ENCODE results near the gene BHMT.

Gene BHMT, protein sequence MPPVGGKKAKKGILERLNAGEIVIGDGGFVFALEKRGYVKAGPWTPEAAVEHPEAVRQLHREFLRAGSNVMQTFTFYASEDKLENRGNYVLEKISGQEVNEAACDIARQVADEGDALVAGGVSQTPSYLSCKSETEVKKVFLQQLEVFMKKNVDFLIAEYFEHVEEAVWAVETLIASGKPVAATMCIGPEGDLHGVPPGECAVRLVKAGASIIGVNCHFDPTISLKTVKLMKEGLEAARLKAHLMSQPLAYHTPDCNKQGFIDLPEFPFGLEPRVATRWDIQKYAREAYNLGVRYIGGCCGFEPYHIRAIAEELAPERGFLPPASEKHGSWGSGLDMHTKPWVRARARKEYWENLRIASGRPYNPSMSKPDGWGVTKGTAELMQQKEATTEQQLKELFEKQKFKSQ

DNA sequence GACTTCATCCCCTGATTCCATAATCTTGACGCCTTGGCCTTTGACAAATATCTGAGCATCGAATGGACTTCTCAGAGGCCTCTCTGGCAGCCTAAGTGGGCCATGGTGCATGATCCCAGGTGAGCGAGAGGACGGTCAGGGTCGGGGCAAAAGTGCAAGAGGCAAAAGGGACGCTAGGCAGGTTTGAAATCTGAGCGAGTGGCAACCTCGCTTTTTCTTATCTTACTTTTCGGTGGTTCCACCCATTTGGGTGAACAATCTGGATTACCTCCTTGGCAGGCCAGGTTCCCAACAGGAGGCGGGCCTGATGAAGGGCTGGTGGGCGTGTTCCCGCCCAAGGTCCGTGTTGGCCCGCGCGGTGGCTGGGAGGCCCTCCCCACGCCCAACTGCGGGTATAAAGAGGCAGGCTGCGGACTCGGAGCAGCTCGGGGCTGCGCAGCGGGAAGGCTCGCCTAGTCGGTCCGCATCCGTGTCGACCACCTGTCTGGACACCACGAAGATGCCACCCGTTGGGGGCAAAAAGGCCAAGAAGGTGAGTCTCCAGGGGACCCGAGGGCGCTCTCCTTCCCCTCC lies at the start of gene BHMT:
Gene BHMT (plus strand): TSS at position 423 of the 573 bp plus-strand sequence. CDS start 77 bp downstream, at position 500.
- DNase-seq = no peak

DNA sequence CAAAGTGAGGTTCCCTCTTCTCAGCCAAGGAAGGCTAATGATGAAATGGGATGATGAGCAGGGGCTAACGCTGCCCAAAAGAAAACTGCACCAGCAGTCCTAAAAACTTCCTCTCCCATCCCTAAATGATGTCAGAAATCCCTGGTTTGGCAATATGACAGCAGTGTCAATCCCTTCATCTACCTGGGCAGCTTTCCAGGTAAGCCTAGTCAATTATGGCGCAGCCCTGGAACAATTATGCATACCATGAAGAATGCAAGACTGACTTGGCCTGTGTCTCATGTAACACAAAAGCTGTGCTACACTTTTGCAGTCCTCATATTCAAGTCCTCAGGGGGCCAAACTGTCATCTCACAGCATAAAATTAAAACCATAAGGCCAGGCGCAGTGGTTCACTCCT lies 49.2 kb upstream of the BHMT start:
- DNase-seq = peak in 1 of 2 experiments; percentile 12

- DNase-seq = no peak
Observed at GRCh38 chr5:79069488-79070349, 41.9 kb upstream of the BHMT start, which contains the start of the genes BHMT2 and DMGDH. Gene BHMT2, plus strand, starts transcription at chr5:79069767. Its CDS starts 16 bp downstream, at chr5:79069783. Gene DMGDH, minus strand, starts transcription at chr5:79069674. Its CDS starts 54 bp downstream, at chr5:79069620.

GRCh38 chr5:79070350-79070667 lies 41.3 kb upstream of the BHMT start:
- DNase-seq = no peak

DNA sequence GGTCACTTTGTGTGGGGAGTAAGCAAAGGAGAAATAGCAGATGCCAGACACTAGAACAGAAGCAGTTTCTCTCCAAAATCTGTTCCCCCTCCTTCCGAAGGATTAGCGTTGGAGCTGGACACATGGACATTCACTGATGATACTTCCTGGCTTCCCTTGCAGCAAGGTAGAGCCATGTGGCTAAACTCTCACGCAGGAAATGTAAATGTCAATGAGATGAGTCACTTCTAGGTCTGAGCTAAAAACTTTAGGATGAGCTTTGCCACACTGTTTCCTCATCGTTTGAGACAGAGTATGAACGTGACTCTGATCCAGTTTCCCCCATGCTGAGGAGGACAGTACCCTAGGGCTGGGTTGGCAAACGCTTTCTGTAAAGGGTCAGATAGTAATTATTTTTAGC lies 37.0 kb upstream of the BHMT start:
- no peak for DNase-seq

DNA sequence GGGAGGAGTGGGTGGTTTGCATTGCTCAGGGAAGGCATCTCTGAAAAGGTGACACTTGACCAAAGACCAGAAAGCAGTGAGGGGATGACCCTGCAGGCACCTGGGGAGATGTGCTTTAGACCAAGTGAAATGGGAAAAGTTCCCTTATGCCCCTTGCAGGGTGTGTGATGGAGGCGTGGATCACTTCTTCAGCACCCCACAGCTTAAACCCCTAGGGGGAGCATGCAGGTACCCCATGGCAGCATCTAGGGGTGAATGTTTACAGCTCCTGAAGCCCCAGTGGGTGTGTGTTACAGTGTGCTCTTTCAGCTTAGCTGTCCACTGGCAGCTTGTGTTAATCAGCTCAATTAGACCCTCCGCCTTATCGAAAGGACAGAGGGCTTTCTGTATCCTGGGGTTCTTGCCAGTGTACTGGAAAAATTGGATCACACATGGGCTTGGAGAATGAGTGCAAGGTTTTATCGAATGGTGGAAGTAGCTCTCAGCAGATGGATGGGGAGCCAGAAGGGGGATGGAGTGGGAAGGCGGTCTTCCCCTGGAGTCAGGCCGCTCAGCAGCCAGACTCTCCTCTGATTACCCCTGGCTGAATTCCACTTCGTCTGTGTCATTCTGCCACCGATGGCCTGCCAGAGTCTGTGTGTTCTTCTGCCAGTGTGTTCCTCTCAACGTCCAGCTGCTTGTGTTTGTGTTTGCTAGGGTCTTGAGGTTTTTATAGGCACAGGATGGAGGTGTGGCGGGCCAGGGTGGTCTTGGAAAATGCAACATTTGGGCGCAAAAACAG lies 35.8 kb upstream of the BHMT start:
- DNase-seq = peak; percentile 33 to 79

GRCh38 chr5:79076819-79077218 lies 34.8 kb upstream of the BHMT start:
- no peak for DNase-seq

- DNase-seq = no peak
Observed at GRCh38 chr5:79077680-79078365, 33.8 kb upstream of the BHMT start.

DNA sequence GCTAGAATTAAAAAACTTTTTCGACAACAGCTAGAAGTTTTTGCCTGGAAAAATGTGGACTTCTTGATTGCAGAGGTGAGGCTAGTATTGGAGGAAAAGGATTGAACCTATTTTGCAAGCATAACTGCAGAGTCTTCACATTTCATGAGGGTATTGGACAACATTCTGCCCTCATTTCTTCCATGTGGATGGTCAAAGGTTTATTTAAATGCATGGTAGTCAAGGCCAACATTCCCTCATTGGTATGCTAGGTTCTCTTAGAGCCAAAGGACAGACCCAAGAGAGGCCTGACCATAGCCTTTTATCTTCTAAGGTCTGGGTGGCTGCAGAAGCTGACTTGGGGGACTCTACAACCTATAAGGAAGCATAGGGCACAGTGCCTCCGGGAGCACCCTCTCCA lies 30.8 kb upstream of the BHMT start:
- no peak for DNase-seq

GRCh38 chr5:79081779-79082178 lies 29.8 kb upstream of the BHMT start:
- no peak for DNase-seq

GRCh38 chr5:79086116-79086515 lies 25.5 kb upstream of the BHMT start:
- DNase-seq = no peak

GRCh38 chr5:79088507-79088906 lies 23.1 kb upstream of the BHMT start:
- DNase-seq = no peak

- no peak for DNase-seq
Observed at GRCh38 chr5:79091064-79091463, 20.5 kb upstream of the BHMT start.

GRCh38 chr5:79093762-79094161 lies 17.8 kb upstream of the BHMT start:
- DNase-seq = peak in 1 of 2 experiments; percentile 70

DNA sequence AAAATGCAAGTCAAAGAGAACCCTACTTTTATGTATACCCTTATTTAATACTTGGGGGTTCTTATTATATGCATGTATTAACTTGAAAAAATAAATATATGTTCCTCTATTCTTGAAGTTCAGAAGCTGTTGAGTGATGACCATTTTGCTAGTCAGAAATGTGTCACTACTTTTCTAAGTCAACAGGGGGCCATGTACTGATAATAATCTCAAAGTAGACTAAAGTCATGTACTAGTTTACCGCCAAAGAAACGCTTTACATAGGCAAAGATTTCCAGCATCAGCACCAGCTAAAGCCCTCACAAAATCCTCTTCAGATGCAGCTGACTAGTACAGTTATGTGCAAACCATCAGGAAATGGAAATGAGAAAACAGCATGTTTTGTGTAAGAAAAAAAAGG lies 5.7 kb upstream of the BHMT start:
- no peak for DNase-seq

DNA sequence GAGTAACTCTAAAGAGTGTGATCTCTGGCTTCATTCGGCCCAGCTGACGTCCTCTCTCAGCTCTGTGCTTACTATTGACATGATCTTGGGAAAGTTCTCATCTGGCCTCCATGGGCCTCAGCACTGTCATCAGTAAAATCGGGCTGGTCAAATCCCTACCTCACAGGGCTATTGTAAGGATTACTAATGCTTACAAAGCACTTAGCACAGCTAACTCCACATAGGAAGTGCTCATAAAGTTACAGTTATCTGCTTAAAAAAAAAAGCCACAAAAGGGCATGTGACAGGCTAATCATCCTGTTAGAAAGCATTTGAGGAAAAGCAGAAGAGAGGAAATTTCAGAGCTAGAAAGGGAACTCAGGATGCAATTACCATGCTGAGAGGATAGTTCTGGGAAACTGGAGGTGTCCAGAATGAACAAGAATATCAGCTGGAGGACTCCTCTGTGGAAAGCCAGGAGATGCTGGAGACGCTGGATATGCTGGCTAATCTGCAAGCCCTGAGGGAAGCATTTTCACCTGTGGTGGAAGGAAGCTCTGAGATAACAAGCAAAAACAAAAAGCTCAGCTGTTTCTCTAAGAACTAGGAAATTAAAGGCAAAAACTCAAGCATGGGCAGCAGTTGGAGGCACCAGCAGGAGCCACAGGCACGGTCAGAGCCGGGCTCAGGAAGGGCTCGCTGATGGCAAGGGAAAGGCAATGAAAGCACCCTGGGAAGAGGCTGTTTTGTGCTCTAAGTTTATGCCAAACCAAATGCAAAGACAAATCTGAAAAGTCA lies 4.4 kb upstream of the BHMT start:
- DNase-seq = no peak

DNA sequence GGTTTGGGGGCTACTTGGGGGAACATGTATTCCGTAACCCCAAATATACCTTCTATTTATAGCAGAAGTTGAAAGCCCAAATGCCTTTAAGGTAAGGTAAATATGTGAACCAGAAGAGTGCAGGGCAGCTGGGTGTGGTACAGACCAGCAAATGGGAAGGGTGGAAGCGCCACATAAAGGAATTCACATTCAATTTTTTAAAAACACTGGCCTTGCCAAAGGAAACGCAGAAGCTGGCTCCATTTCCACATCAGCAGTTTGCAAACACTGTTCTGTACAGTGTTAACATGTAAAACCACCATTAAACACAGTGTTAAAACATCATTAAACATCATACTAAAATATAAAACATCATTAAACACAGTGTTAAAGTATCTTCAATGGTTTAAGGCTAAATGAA lies 3.5 kb upstream of the BHMT start:
- DNase-seq = no peak

GRCh38 chr5:79108792-79109191 lies 2.8 kb upstream of the BHMT start:
- no peak for DNase-seq

GRCh38 chr5:79109527-79110492 lies 1.8 kb upstream of the BHMT start:
- DNase-seq = no peak
